Naive thymus-derived CD4-positive, alpha-beta T cell (primary cell): ENCODE measurements around the gene HADHB. TPM values are rescaled to one million over a fixed set of nuclear protein-coding genes. Genes with fewer than 3 reads are reported as not detected.
A peak's percentile ranks its signal among the peaks of the same experiment; 100 is the strongest.

Source experiments
- ATAC-seq: fragments of 150-1000 bp; cut with Tn5 transposase; 2 replicates; pipeline ENCODE4 v1.10.0; 2021; ENCODE audit warnings: mild to moderate bottlenecking, moderate library complexity
- CTCF ChIA-PET: fragments of 350-600 bp; sonication (Branson Sonifier 250); formaldehyde crosslinking; loops from one replicate; lab custom pipeline; 2021; ENCODE audit warnings: antibody characterized with exemption; lab: Charles Lee
- POLR2A ChIA-PET: fragments of 350-600 bp; sonication (Branson Sonifier 250); formaldehyde crosslinking; loops from one replicate; lab custom pipeline; 2021; ENCODE audit warnings: antibody characterized with exemption, inconsistent platforms; lab: Charles Lee
- DNase-seq, 9 donors: peaks; one replicate each; pipeline versions ENCODE4 v3.0.0 to v3.0.0-alpha.2; 2020 to 2022; ENCODE audit warnings: mixed read lengths in 1 of 9
- H3K27ac ChIP-seq: one replicate; pipeline ENCODE4 v1.7.0; 2013; ENCODE audit warnings: mild to moderate bottlenecking, low read depth, low read length, moderate library complexity
- H3K27me3 ChIP-seq, 2 donors: one replicate each; pipeline ENCODE4 v1.7.0; 2013; ENCODE audit warnings: low read length in 2 of 2, mild to moderate bottlenecking in 2 of 2, moderate library complexity in 2 of 2; ENCODE audit not compliant: control insufficient read depth in 2 of 2, insufficient read depth in 2 of 2
- H3K36me3 ChIP-seq, 3 experiments: 1 replicate in 2 of 3; 2 replicates in 1 of 3; pipeline ENCODE4 v1.7.0; 2013; ENCODE audit warnings: low read length in 3 of 3, mild to moderate bottlenecking in 3 of 3, moderate library complexity in 1 of 3; ENCODE audit not compliant: insufficient read depth in 3 of 3, control insufficient read depth in 2 of 3
- H3K4me1 ChIP-seq, 2 donors: one replicate each; pipeline ENCODE4 v1.7.0; 2013; ENCODE audit warnings: low read length in 2 of 2, mild to moderate bottlenecking in 2 of 2, moderate library complexity in 1 of 2; ENCODE audit not compliant: control insufficient read depth in 2 of 2, insufficient read depth in 2 of 2
- H3K4me3 ChIP-seq: 2 replicates; pipeline ENCODE4 v1.7.0; 2013; ENCODE audit warnings: mild to moderate bottlenecking, low read length
- H3K9me3 ChIP-seq, 3 experiments: 1 replicate in 2 of 3; 2 replicates in 1 of 3; pipeline ENCODE4 v1.7.0; 2013; ENCODE audit warnings: low read length in 3 of 3; ENCODE audit not compliant: control insufficient read depth in 2 of 3
- H3K27ac Mint-ChIP-seq, 9 donors: one replicate each; pipeline ENCODE4 v1.8.0; 2020 to 2022; ENCODE audit warnings: mixed read lengths in 9 of 9, mild to moderate bottlenecking in 8 of 9, moderate library complexity in 5 of 9, inconsistent platforms in 2 of 9
- H3K27me3 Mint-ChIP-seq, 5 donors: one replicate each; pipeline ENCODE4 v1.8.0; 2021 to 2022; ENCODE audit warnings: mixed read lengths in 5 of 5, mild to moderate bottlenecking in 1 of 5
- H3K36me3 Mint-ChIP-seq, 5 donors: one replicate each; pipeline ENCODE4 v1.8.0; 2020 to 2022; ENCODE audit warnings: mixed read lengths in 5 of 5, mild to moderate bottlenecking in 3 of 5, inconsistent platforms in 1 of 5
- H3K4me1 Mint-ChIP-seq, 7 donors: one replicate each; pipeline ENCODE4 v1.8.0; 2020 to 2022; ENCODE audit warnings: mixed read lengths in 7 of 7, mild to moderate bottlenecking in 3 of 7, inconsistent platforms in 1 of 7
- H3K4me3 Mint-ChIP-seq, 10 donors: one replicate each; pipeline ENCODE4 v1.8.0; 2020 to 2022; ENCODE audit warnings: mild to moderate bottlenecking in 10 of 10, mixed read lengths in 10 of 10, moderate library complexity in 6 of 10, inconsistent platforms in 2 of 10
- H3K9me3 Mint-ChIP-seq, 11 donors: one replicate each; pipeline ENCODE4 v1.8.0; 2020 to 2022; ENCODE audit warnings: mixed read lengths in 11 of 11, mild to moderate bottlenecking in 4 of 11, inconsistent platforms in 1 of 11, moderate library complexity in 1 of 11
- intact Hi-C, 2 donors: fragments of 100-400 bp; cut with micrococcal nuclease; formaldehyde crosslinking; loops; one replicate each; pipeline ENCODE4 v1.15.1; 2023
- polyA plus RNA-seq, 2 donors: library from polyadenylated mRNA; unstranded; fragments of 300-500 nt; fragmentation: Illumina TruSeq; gene quantifications; one replicate each; pipeline ENCODE4 v1.2.3, GENCODE V29; 2021
- total RNA-seq, 6 experiments: library from RNA in 5 of 6; stranded (reverse) in 5 of 6; gene quantifications; 1 replicate in 5 of 6; 2 replicates in 1 of 6; pipeline ENCODE4 v1.2.3 and lab custom pipeline; 2021 to 2026

HADHB gene
- total and polyA plus RNA-seq, 7 experiments from 2014 or later = 38.1 to 112 (median 65.7) TPM

GRCh38 chr2:26241928-26242436 is 2.8 kb upstream of the HADHB start:
- peaks cover 0 to 15% (median 7%) of the 10 kb centered on the region in 5 donors for H3K36me3 Mint-ChIP-seq
- ATAC-seq = no peak
- Histone ChIP-seq H3K27ac (no peak overlapping the region), H3K9me3 (no peaks in the 10 kb centered on the region), H3K36me3 (peaks cover 0 to 28% (median 0%) of the 10 kb centered on the region in 3 experiments), H3K4me3 (no peak overlapping the region), H3K27me3 (no peaks in the 10 kb centered on the region), H3K4me1 (peaks cover 13 to 19% of the 10 kb centered on the region in 2 donors)
- peak overlapping the region in 2 of 9 donors; percentile 9 to 20 for H3K27ac Mint-ChIP-seq
- H3K4me3 Mint-ChIP-seq = peak overlapping the region; percentile 2 to 100 (median 50)
- CTCF ChIA-PET = no interaction called here
- DNase-seq = no peak
- peaks cover 45 to 67% (median 59%) of the 10 kb centered on the region in 7 donors for H3K4me1 Mint-ChIP-seq
- H3K9me3 Mint-ChIP-seq = peaks cover 0 to 4% (median 0%) of the 10 kb centered on the region in 11 donors
- intact Hi-C loops = loop anchor here (5.0 to 10.0 kb wide), 4 partner anchors 177 to 545 kb away; partner anchors contain the start of genes CENPA (in 1 of the 2) and KIF3C (in 1 of the 2)
- POLR2A ChIA-PET = interaction anchor here (0.7 kb wide), 1 partner anchor 123 kb away, joined by 3 read pairs; no protein-coding TSS in a partner anchor
- no peaks in the 10 kb centered on the region for H3K27me3 Mint-ChIP-seq

DNA sequence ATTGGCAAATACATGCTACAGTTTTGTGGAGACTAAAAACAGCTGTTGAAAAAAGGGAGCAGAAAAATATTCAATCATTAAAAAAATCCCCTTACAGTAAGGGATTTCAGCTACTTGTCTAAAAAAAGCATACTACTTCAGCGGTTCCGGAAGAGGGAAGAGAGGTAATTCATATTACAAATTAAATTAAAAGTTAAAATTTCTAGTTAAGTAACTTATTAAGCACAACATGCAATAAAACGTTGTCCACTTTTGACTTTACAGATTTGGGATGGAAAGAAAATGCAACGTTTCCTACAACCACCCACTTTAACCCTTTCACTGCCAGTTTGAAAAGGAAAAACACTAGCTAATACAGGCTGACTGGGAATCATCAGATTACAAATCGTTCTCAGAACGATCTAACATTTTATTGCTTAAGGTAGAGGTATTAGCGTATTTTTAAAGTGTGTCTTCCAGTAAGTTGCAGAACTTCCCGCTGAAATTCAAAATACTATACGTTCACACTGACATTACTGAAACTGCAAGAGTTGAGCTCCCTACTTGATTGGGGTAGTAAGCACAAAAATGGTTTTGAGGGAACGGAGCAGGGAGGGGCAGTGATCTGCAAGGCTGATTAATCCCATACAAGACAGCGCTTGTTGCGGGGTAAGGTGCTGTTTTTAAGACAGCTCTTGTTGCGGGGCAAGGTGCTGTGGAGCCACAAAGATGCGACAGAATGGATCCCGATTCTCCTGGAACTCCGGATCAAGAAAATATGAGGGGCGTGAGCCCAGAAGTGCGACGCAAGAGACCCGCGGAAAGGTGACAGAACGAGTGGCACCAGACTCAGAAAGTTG is 1.1 kb upstream of the HADHB start:
- Histone ChIP-seq H3K27ac (peak overlapping the region; percentile 96), H3K9me3 (no peaks in the 10 kb centered on the region), H3K4me1 (peaks cover 13 to 19% of the 10 kb centered on the region in 2 donors), H3K36me3 (peaks cover 0 to 18% (median 0%) of the 10 kb centered on the region in 3 experiments), H3K27me3 (no peaks in the 10 kb centered on the region), H3K4me3 (peak overlapping the region; percentile 99)
- peaks cover 0 to 5% (median 0%) of the 10 kb centered on the region in 5 donors for H3K36me3 Mint-ChIP-seq
- ATAC-seq (no peak), DNase-seq (peak in 4 of 9 donors; percentile 22 to 40 (median 30))
- intact Hi-C loops = loop anchor here (1.0 to 10.0 kb wide), 15 partner anchors 55 to 544 kb away; partner anchors contain the start of genes RAB10 (in 2 of the 2), ADGRF3 (in 1 of the 2), ASXL2 (in 1 of the 2) and CENPA (in 1 of the 2)
- CTCF ChIA-PET = interaction anchor here (0.6 to 1.0 kb wide), 3 partner anchors 8 to 637 kb away, joined by 3 read pairs; no protein-coding TSS in a partner anchor
- peak overlapping the region; percentile 98 to 100 (median 99) for H3K27ac Mint-ChIP-seq
- H3K9me3 Mint-ChIP-seq = peaks cover 0 to 4% (median 0%) of the 10 kb centered on the region in 11 donors
- peaks cover 50 to 79% (median 63%) of the 10 kb centered on the region in 7 donors for H3K4me1 Mint-ChIP-seq
- POLR2A ChIA-PET = interaction anchor here (0.6 to 3.7 kb wide), 8 partner anchors 13 to 238 kb away, joined by 3 to 14 read pairs (median 4); partner anchors contain the start of genes RAB10 and SELENOI
- H3K4me3 Mint-ChIP-seq = peak overlapping the region; percentile 96 to 100 (median 99)
- no peaks in the 10 kb centered on the region for H3K27me3 Mint-ChIP-seq

- intact Hi-C loops = loop anchor here (2.0 to 10.0 kb wide), 4 partner anchors 54 to 210 kb away; partner anchors contain the start of gene RAB10 (in 1 of the 2)
- peak overlapping the region; percentile 98 to 100 (median 99) for H3K27ac Mint-ChIP-seq
- H3K9me3 Mint-ChIP-seq = peaks cover 0 to 4% (median 0%) of the 10 kb centered on the region in 11 donors
- peak in 4 of 9 donors; percentile 47 to 66 (median 53) for DNase-seq
- H3K4me1 ChIP-seq = peaks cover 13 to 19% of the 10 kb centered on the region in 2 donors
- POLR2A ChIA-PET = interaction anchor here (1.0 to 3.7 kb wide), 5 partner anchors 11 to 100 kb away, joined by 3 to 14 read pairs (median 5); partner anchors contain the start of gene SELENOI
- ATAC-seq = peak; percentile 59
- peaks cover 39 to 75% (median 59%) of the 10 kb centered on the region in 7 donors for H3K4me1 Mint-ChIP-seq
- H3K36me3 Mint-ChIP-seq = peaks cover 0 to 4% (median 0%) of the 10 kb centered on the region in 5 donors
- peak overlapping the region; percentile 99 for H3K4me3 ChIP-seq
- H3K27me3 ChIP-seq = no peaks in the 10 kb centered on the region
- CTCF ChIA-PET = no interaction called here
- H3K4me3 Mint-ChIP-seq = peak overlapping the region; percentile 96 to 100 (median 99)
- H3K27ac ChIP-seq = peak overlapping the region; percentile 96
- H3K9me3 ChIP-seq = no peaks in the 10 kb centered on the region
- H3K27me3 Mint-ChIP-seq = no peaks in the 10 kb centered on the region
- H3K36me3 ChIP-seq = peaks cover 0 to 13% (median 0%) of the 10 kb centered on the region in 3 experiments
Observed at GRCh38 chr2:26245231-26245732, 543 bp downstream of the HADHB start.

DNA sequence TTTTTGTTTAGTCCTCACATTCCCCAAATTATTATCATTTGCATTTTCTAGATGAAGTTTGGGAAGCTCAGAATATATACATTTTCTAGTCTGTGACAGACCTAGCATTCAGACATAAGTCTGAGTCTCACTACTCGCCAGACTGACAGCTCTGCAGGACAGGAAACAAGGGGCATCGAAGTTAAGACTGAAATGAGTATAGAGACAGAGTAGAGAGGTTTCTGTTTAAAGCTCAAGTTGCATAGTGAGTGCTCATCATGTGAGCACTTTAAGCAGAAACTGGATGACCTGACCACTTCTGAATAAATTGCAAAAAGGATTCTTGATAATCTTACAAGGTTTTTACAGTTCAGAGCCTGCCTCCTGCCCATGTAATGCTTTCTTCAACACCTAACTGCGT is 1.1 kb downstream of the HADHB start:
- H3K27me3 Mint-ChIP-seq = no peaks in the 10 kb centered on the region
- DNase-seq (peak in 1 of 9 donors; percentile 3), ATAC-seq (no peak)
- ChIA-PET POLR2A (interaction anchor here (1.0 to 3.7 kb wide), 4 partner anchors 11 to 99 kb away, joined by 3 to 14 read pairs (median 8); partner anchors contain the start of gene SELENOI), CTCF (no interaction called here)
- peak overlapping the region; percentile 99 for H3K4me3 ChIP-seq
- H3K36me3 Mint-ChIP-seq = peaks cover 0 to 1% (median 0%) of the 10 kb centered on the region in 5 donors
- peak overlapping the region; percentile 98 to 100 (median 99) for H3K27ac Mint-ChIP-seq
- peaks cover 34 to 72% (median 56%) of the 10 kb centered on the region in 7 donors for H3K4me1 Mint-ChIP-seq
- H3K36me3 ChIP-seq = peaks cover 0 to 13% (median 0%) of the 10 kb centered on the region in 3 experiments
- H3K9me3 Mint-ChIP-seq = peaks cover 0 to 4% (median 0%) of the 10 kb centered on the region in 11 donors
- peak overlapping the region; percentile 96 to 100 (median 99) for H3K4me3 Mint-ChIP-seq
- intact Hi-C loops = loop anchor here (2.0 to 10.0 kb wide), 4 partner anchors 53 to 211 kb away; partner anchors contain the start of gene RAB10 (in 1 of the 2)
- H3K4me1 ChIP-seq = peaks cover 16 to 19% of the 10 kb centered on the region in 2 donors
- H3K27ac ChIP-seq = peak overlapping the region; percentile 96
- no peaks in the 10 kb centered on the region for H3K9me3 ChIP-seq
- H3K27me3 ChIP-seq = no peaks in the 10 kb centered on the region

DNA sequence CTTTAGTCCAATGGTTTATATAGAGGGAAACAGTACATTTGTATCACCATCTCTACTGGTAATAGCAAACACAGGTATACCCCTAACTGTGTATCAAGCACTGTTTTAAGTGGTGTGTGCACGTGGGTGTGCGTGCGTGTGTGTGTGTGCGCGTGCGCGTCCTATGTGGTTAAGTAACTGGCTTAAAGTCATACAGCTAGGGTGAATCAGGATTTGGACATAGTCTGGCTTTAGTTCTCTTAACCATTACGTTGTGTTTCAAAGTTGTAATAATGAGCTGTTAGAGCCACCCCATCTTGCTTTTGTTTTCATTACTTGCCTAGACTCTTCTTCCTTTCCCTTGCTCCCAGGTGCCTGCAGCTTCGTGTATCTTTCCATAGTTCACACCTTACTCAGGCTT is 2.1 kb downstream of the HADHB start:
- no peaks in the 10 kb centered on the region for H3K9me3 ChIP-seq
- POLR2A ChIA-PET = interaction anchor here (1.0 to 3.7 kb wide), 3 partner anchors 16 to 98 kb away, joined by 4 to 14 read pairs (median 12); partner anchors contain the start of gene SELENOI
- Mint-ChIP-seq H3K4me3 (peak overlapping the region; percentile 52 to 99 (median 72)), H3K36me3 (no peaks in the 10 kb centered on the region), H3K9me3 (peaks cover 0 to 4% (median 0%) of the 10 kb centered on the region in 11 donors), H3K27me3 (no peaks in the 10 kb centered on the region), H3K4me1 (peaks cover 36 to 69% (median 58%) of the 10 kb centered on the region in 7 donors), H3K27ac (peak overlapping the region in 4 of 9 donors; percentile 8 to 41 (median 26))
- H3K4me1 ChIP-seq = peaks cover 16 to 19% of the 10 kb centered on the region in 2 donors
- ATAC-seq (no peak), DNase-seq (peak in 4 of 9 donors; percentile 1 to 36 (median 10))
- H3K27ac ChIP-seq = no peak overlapping the region
- CTCF ChIA-PET = no interaction called here
- no peak overlapping the region for H3K4me3 ChIP-seq
- intact Hi-C loops = loop anchor here in 1 of 2 donors (10.0 kb wide), 1 partner anchor 182 kb away; no protein-coding TSS in a partner anchor
- H3K36me3 ChIP-seq = peaks cover 0 to 13% (median 0%) of the 10 kb centered on the region in 3 experiments
- no peaks in the 10 kb centered on the region for H3K27me3 ChIP-seq
